ENCODE measurements around the gene RER1. TPM values are rescaled to one million over a fixed set of nuclear protein-coding genes. Genes with fewer than 3 reads are reported as not detected.

The RER1 gene
- total RNA-seq, 1 experiment from 2014 or later = 108 TPM

GRCh38 chr1:2433936-2434655, 42.5 kb downstream of the RER1 start:
- Histone ChIP-seq H4K20me1 (ENCODE audit: insufficient read depth, low read depth, low read length) (peaks cover 6% of the 10 kb centered on the region; the same call in 1 of the 2 replicates), H2AFZ (ENCODE audit: low read length) (no peak overlapping the region), H3K79me2 (ENCODE audit: low read length) (no peaks in the 10 kb centered on the region), H3K4me1 (ENCODE audit: low read length) (peaks cover 17% of the 10 kb centered on the region), H3K9me3 (ENCODE audit: low read length) (peaks cover 2% of the 10 kb centered on the region; the same call in 1 of the 2 replicates), H3K36me3 (ENCODE audit: insufficient read depth, low read length) (no peaks in the 10 kb centered on the region), H3K9me2 (replicated peaks; ENCODE audit: insufficient read depth, low read length) (no peaks in the 10 kb centered on the region), H3K4me2 (ENCODE audit: low read depth, low read length, poor library complexity, severe bottlenecking) (no peak overlapping the region), H3K4me3 (ENCODE audit: low read length) (no peak overlapping the region), H3K27me3 (ENCODE audit: low read length) (no peaks in the 10 kb centered on the region), H3K27ac (ENCODE audit: low read length) (no peak overlapping the region), H3K9ac (ENCODE audit: low read length) (no peak overlapping the region)
- DNase-seq = no peak

DNA sequence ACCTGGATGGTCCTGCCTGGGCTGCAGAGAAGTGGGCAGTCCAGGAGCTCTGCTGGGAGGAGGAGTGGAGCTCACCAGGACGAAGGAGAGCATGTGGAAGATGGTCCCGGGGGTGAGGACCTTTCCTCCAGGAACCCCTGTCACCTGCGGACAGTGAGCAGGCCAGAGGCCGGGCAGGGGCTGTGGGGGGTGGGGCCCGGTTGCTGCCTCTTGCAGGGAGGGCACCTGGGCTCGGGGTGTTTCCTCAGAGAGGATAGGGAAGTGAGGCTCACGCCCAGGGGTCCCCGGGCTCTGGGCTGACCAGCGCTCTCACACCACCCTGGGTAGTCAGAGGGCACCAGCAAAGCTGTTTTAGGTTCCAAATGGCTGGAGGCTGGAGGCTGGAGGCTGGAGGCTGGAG, 43.5 kb downstream of the RER1 start:
- Histone ChIP-seq H4K20me1 (ENCODE audit: insufficient read depth, low read depth, low read length) (peaks cover 6% of the 10 kb centered on the region; the same call in 1 of the 2 replicates), H3K9me3 (ENCODE audit: low read length) (no peaks in the 10 kb centered on the region; the same call in 1 of the 2 replicates), H3K4me1 (ENCODE audit: low read length) (peaks cover 17% of the 10 kb centered on the region), H3K36me3 (ENCODE audit: insufficient read depth, low read length) (no peaks in the 10 kb centered on the region), H3K27me3 (ENCODE audit: low read length) (no peaks in the 10 kb centered on the region), H3K27ac (ENCODE audit: low read length) (no peak overlapping the region), H3K9me2 (replicated peaks; ENCODE audit: insufficient read depth, low read length) (no peaks in the 10 kb centered on the region), H3K9ac (ENCODE audit: low read length) (no peak overlapping the region), H3K4me3 (ENCODE audit: low read length) (no peak overlapping the region), H2AFZ (ENCODE audit: low read length) (no peak overlapping the region), H3K79me2 (ENCODE audit: low read length) (no peaks in the 10 kb centered on the region), H3K4me2 (ENCODE audit: low read depth, low read length, poor library complexity, severe bottlenecking) (no peak overlapping the region)
- DNase-seq = no peak

DNA sequence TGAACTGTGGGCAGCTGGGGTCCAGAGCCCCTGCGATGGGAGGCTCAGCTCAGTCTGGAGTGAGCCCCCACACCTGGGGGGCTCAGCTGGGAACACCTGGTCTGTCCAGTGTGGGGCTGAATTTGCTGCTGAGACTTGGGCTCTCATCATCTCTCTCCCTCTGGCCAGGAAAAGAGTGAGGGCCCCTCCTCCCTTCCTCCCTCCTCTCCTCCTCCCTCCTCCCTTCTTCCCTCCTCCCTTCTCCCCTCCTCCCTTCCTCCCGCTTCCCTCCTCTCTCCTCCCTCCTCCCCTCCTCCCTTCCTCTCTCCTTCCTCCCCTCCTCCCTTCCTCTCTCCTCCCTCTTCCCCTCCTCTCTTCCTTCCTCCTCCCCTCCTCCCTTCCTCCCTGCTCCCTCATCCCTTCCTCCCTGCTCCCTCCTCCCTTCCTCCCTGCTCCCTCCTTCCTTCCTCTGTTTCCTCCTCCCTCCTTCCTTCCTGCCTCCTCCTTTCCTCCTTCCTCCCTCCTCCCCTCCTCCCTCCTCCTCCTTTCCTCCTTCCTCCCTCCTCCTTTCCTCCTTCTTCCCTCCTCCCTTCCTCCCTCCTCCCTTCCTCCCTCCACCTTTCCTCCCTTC, 44.2 kb downstream of the RER1 start:
- Histone ChIP-seq H3K36me3 (ENCODE audit: insufficient read depth, low read length) (no peaks in the 10 kb centered on the region), H3K27ac (ENCODE audit: low read length) (no peak overlapping the region), H3K4me1 (ENCODE audit: low read length) (peaks cover 17% of the 10 kb centered on the region)

GRCh38 chr1:2436876-2437275, 45.2 kb downstream of the RER1 start:
- Histone ChIP-seq H3K9me2 (replicated peaks; ENCODE audit: insufficient read depth, low read length) (no peaks in the 10 kb centered on the region), H3K36me3 (ENCODE audit: insufficient read depth, low read length) (no peaks in the 10 kb centered on the region), H3K27ac (ENCODE audit: low read length) (no peak overlapping the region), H3K4me1 (ENCODE audit: low read length) (peaks cover 17% of the 10 kb centered on the region), H3K4me2 (ENCODE audit: low read depth, low read length, poor library complexity, severe bottlenecking) (no peak overlapping the region), H2AFZ (ENCODE audit: low read length) (no peak overlapping the region), H3K9me3 (ENCODE audit: low read length) (no peaks in the 10 kb centered on the region), H3K4me3 (ENCODE audit: low read length) (no peak overlapping the region), H3K9ac (ENCODE audit: low read length) (no peak overlapping the region), H3K27me3 (ENCODE audit: low read length) (no peaks in the 10 kb centered on the region), H4K20me1 (ENCODE audit: insufficient read depth, low read depth, low read length) (peaks cover 6% of the 10 kb centered on the region; the same call in 1 of the 2 replicates), H3K79me2 (ENCODE audit: low read length) (no peaks in the 10 kb centered on the region)
- no peak for DNase-seq

More for the DNA sequence above, 44.2 kb downstream of the RER1 start:
- no peak overlapping the region for H3K4me2 ChIP-seq (ENCODE audit: low read depth, low read length, poor library complexity, severe bottlenecking)
- H3K79me2 ChIP-seq (ENCODE audit: low read length) = no peaks in the 10 kb centered on the region
- no peaks in the 10 kb centered on the region for H3K27me3 ChIP-seq (ENCODE audit: low read length)
- H3K9me2 ChIP-seq (replicated peaks; ENCODE audit: insufficient read depth, low read length) = no peaks in the 10 kb centered on the region
- DNase-seq = no peak
- H3K9ac ChIP-seq (ENCODE audit: low read length) = no peak overlapping the region
- no peak overlapping the region for H2AFZ ChIP-seq (ENCODE audit: low read length)
- no peak overlapping the region for H3K4me3 ChIP-seq (ENCODE audit: low read length)
- no peaks in the 10 kb centered on the region for H3K9me3 ChIP-seq (ENCODE audit: low read length)
- peaks cover 6% of the 10 kb centered on the region; the same call in 1 of the 2 replicates for H4K20me1 ChIP-seq (ENCODE audit: insufficient read depth, low read depth, low read length)

DNA sequence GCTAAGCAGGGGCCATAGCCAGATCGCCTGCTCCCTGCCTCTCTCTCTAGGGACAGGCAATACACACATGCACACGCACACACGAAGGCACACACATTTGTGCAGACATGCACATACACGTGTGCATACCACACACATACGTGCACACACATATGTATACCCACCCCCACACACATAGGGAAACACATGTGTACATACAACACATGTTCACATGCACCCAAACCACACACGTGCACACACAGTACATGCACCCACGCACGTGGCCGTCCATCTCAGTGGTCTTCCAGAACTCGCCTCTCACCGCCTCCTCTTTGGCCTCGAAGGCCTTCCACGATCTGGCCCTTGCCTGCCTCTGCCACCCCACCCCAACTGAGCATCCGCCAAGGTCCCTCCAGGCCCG, 46.0 kb downstream of the RER1 start:
- Histone ChIP-seq H3K9ac (ENCODE audit: low read length) (no peak overlapping the region), H2AFZ (ENCODE audit: low read length) (no peak overlapping the region), H3K36me3 (ENCODE audit: insufficient read depth, low read length) (no peaks in the 10 kb centered on the region), H3K9me2 (replicated peaks; ENCODE audit: insufficient read depth, low read length) (no peaks in the 10 kb centered on the region), H3K4me2 (ENCODE audit: low read depth, low read length, poor library complexity, severe bottlenecking) (no peak overlapping the region), H3K9me3 (ENCODE audit: low read length) (no peaks in the 10 kb centered on the region), H3K4me3 (ENCODE audit: low read length) (no peak overlapping the region), H3K4me1 (ENCODE audit: low read length) (peaks cover 13% of the 10 kb centered on the region), H3K27me3 (ENCODE audit: low read length) (no peaks in the 10 kb centered on the region), H3K27ac (ENCODE audit: low read length) (no peak overlapping the region), H3K79me2 (ENCODE audit: low read length) (no peaks in the 10 kb centered on the region), H4K20me1 (ENCODE audit: insufficient read depth, low read depth, low read length) (peaks cover 6% of the 10 kb centered on the region; the same call in 1 of the 2 replicates)
- no peak for DNase-seq

GRCh38 chr1:2438038-2438437, 46.4 kb downstream of the RER1 start:
- Histone ChIP-seq H4K20me1 (ENCODE audit: insufficient read depth, low read depth, low read length) (peaks cover 6% of the 10 kb centered on the region; the same call in 1 of the 2 replicates), H3K9me3 (ENCODE audit: low read length) (no peaks in the 10 kb centered on the region), H3K4me2 (ENCODE audit: low read depth, low read length, poor library complexity, severe bottlenecking) (no peak overlapping the region), H3K9ac (ENCODE audit: low read length) (no peak overlapping the region), H3K4me3 (ENCODE audit: low read length) (no peak overlapping the region), H3K36me3 (ENCODE audit: insufficient read depth, low read length) (no peaks in the 10 kb centered on the region), H3K27me3 (ENCODE audit: low read length) (no peaks in the 10 kb centered on the region), H3K9me2 (replicated peaks; ENCODE audit: insufficient read depth, low read length) (no peaks in the 10 kb centered on the region), H3K79me2 (ENCODE audit: low read length) (no peaks in the 10 kb centered on the region), H3K4me1 (ENCODE audit: low read length) (peaks cover 10% of the 10 kb centered on the region), H3K27ac (ENCODE audit: low read length) (no peak overlapping the region), H2AFZ (ENCODE audit: low read length) (no peak overlapping the region)
- no peak for DNase-seq

- H3K9me2 ChIP-seq (replicated peaks; ENCODE audit: insufficient read depth, low read length) = no peaks in the 10 kb centered on the region
- no peaks in the 10 kb centered on the region for H3K27me3 ChIP-seq (ENCODE audit: low read length)
- peaks cover 6% of the 10 kb centered on the region; the same call in 1 of the 2 replicates for H4K20me1 ChIP-seq (ENCODE audit: insufficient read depth, low read depth, low read length)
- H3K27ac ChIP-seq (ENCODE audit: low read length) = no peak overlapping the region
- no peak overlapping the region for H2AFZ ChIP-seq (ENCODE audit: low read length)
- no peak overlapping the region for H3K4me3 ChIP-seq (ENCODE audit: low read length)
- no peak overlapping the region for H3K4me2 ChIP-seq (ENCODE audit: low read depth, low read length, poor library complexity, severe bottlenecking)
- no peaks in the 10 kb centered on the region for H3K36me3 ChIP-seq (ENCODE audit: insufficient read depth, low read length)
- peaks cover 10% of the 10 kb centered on the region for H3K4me1 ChIP-seq (ENCODE audit: low read length)
- DNase-seq = no peak
- no peaks in the 10 kb centered on the region for H3K9me3 ChIP-seq (ENCODE audit: low read length)
- H3K79me2 ChIP-seq (ENCODE audit: low read length) = no peaks in the 10 kb centered on the region
- H3K9ac ChIP-seq (ENCODE audit: low read length) = no peak overlapping the region
Measured at GRCh38 chr1:2438641-2439040, 47.0 kb downstream of the RER1 start.

GRCh38 chr1:2439369-2439768, 47.7 kb downstream of the RER1 start:
- H3K79me2 ChIP-seq (ENCODE audit: low read length) = no peaks in the 10 kb centered on the region
- H3K4me2 ChIP-seq (ENCODE audit: low read depth, low read length, poor library complexity, severe bottlenecking) = no peak overlapping the region
- H3K4me3 ChIP-seq (ENCODE audit: low read length) = no peak overlapping the region
- no peaks in the 10 kb centered on the region for H3K36me3 ChIP-seq (ENCODE audit: insufficient read depth, low read length)
- no peak overlapping the region for H3K27ac ChIP-seq (ENCODE audit: low read length)
- H3K9ac ChIP-seq (ENCODE audit: low read length) = no peak overlapping the region
- H3K4me1 ChIP-seq (ENCODE audit: low read length) = peaks cover 10% of the 10 kb centered on the region
- no peak for DNase-seq
- no peaks in the 10 kb centered on the region for H3K9me3 ChIP-seq (ENCODE audit: low read length)
- peaks cover 6% of the 10 kb centered on the region; the same call in 1 of the 2 replicates for H4K20me1 ChIP-seq (ENCODE audit: insufficient read depth, low read depth, low read length)
- H3K27me3 ChIP-seq (ENCODE audit: low read length) = no peaks in the 10 kb centered on the region
- no peaks in the 10 kb centered on the region for H3K9me2 ChIP-seq (replicated peaks; ENCODE audit: insufficient read depth, low read length)
- H2AFZ ChIP-seq (ENCODE audit: low read length) = no peak overlapping the region
